ENCODE measurements around the gene OR2L8. TPM values are rescaled to one million over a fixed set of nuclear protein-coding genes. Genes with fewer than 3 reads are reported as not detected.

The OR2L8 gene
- total RNA-seq, 1 donor from 2014 or later: not detected

- Mint-ChIP-seq H3K27me3 (ENCODE audit: unreplicated experiment) (peaks cover 4% of the 10 kb centered on the region), H3K4me3 (ENCODE audit: unreplicated experiment) (no peak overlapping the region), H3K9me3 (ENCODE audit: unreplicated experiment) (peaks cover 23% of the 10 kb centered on the region), H3K36me3 (ENCODE audit: unreplicated experiment) (no peaks in the 10 kb centered on the region), H3K4me1 (ENCODE audit: unreplicated experiment) (no peaks in the 10 kb centered on the region), H3K27ac (ENCODE audit: unreplicated experiment) (no peak overlapping the region)
- TF ChIP-seq CTCF (IDR thresholded peaks at IDR 0.05): no peak
- DNase-seq (ENCODE audit: extremely low spot score, unreplicated experiment): no peak
These were observed 6.0 kb upstream of the OR2L8 start for GRCh38 chr1:247942624-247943023.

GRCh38 chr1:247953408-247953807 is 4.8 kb downstream of the OR2L8 start:
- Mint-ChIP-seq H3K27ac (ENCODE audit: unreplicated experiment) (no peak overlapping the region), H3K4me1 (ENCODE audit: unreplicated experiment) (no peaks in the 10 kb centered on the region), H3K9me3 (ENCODE audit: unreplicated experiment) (peaks cover 44% of the 10 kb centered on the region), H3K4me3 (ENCODE audit: unreplicated experiment) (no peak overlapping the region), H3K27me3 (ENCODE audit: unreplicated experiment) (no peaks in the 10 kb centered on the region), H3K36me3 (ENCODE audit: unreplicated experiment) (no peaks in the 10 kb centered on the region)
- no peak for DNase-seq (ENCODE audit: extremely low spot score, unreplicated experiment)
- TF ChIP-seq CTCF (IDR thresholded peaks at IDR 0.05): no peak

- H3K9me3 Mint-ChIP-seq (ENCODE audit: unreplicated experiment): peaks cover 37% of the 10 kb centered on the region
- no peaks in the 10 kb centered on the region for H3K36me3 Mint-ChIP-seq (ENCODE audit: unreplicated experiment)
- no peak overlapping the region for H3K27ac Mint-ChIP-seq (ENCODE audit: unreplicated experiment)
- DNase-seq (ENCODE audit: extremely low spot score, unreplicated experiment): no peak
- no peak for TF ChIP-seq CTCF (IDR thresholded peaks at IDR 0.05)
- no peaks in the 10 kb centered on the region for H3K4me1 Mint-ChIP-seq (ENCODE audit: unreplicated experiment)
- H3K4me3 Mint-ChIP-seq (ENCODE audit: unreplicated experiment): no peak overlapping the region
- H3K27me3 Mint-ChIP-seq (ENCODE audit: unreplicated experiment): no peaks in the 10 kb centered on the region
These were observed 13.1 kb downstream of the OR2L8 start for GRCh38 chr1:247961791-247962190.

- no peak for DNase-seq (ENCODE audit: extremely low spot score, unreplicated experiment)
- H3K4me3 Mint-ChIP-seq (ENCODE audit: unreplicated experiment): no peak overlapping the region
- peaks cover 39% of the 10 kb centered on the region for H3K9me3 Mint-ChIP-seq (ENCODE audit: unreplicated experiment)
- H3K4me1 Mint-ChIP-seq (ENCODE audit: unreplicated experiment): no peaks in the 10 kb centered on the region
- no peaks in the 10 kb centered on the region for H3K36me3 Mint-ChIP-seq (ENCODE audit: unreplicated experiment)
- no peaks in the 10 kb centered on the region for H3K27me3 Mint-ChIP-seq (ENCODE audit: unreplicated experiment)
- no peak for TF ChIP-seq CTCF (IDR thresholded peaks at IDR 0.05)
- H3K27ac Mint-ChIP-seq (ENCODE audit: unreplicated experiment): no peak overlapping the region
These were observed 14.4 kb downstream of the OR2L8 start for GRCh38 chr1:247962911-247963588.

GRCh38 chr1:247964933-247965332 is 16.3 kb downstream of the OR2L8 start, which contains the start of gene OR2AK2:
Gene OR2AK2, plus strand, starts transcription at chr1:247965233. Its CDS starts 144 bp downstream, at chr1:247965377.
- Mint-ChIP-seq H3K4me1 (ENCODE audit: unreplicated experiment) (no peaks in the 10 kb centered on the region), H3K27ac (ENCODE audit: unreplicated experiment) (no peak within 1 kb of the TSS), H3K9me3 (ENCODE audit: unreplicated experiment) (peaks cover 45% of the 10 kb centered on the region), H3K4me3 (ENCODE audit: unreplicated experiment) (no peak within 1 kb of the TSS), H3K36me3 (ENCODE audit: unreplicated experiment) (no peaks in the 10 kb centered on the region), H3K27me3 (ENCODE audit: unreplicated experiment) (no peaks in the 10 kb centered on the region)
- DNase-seq (ENCODE audit: extremely low spot score, unreplicated experiment): no peak
- no peak for TF ChIP-seq CTCF (IDR thresholded peaks at IDR 0.05)
